Measurements from ENCODE around the gene ERC1.

The ERC1 gene

GRCh38 chr12:990661-991349, at the start of gene ERC1:
Gene ERC1, plus strand, starts transcription at chr12:991223. Its CDS starts 36,681 bp downstream, at chr12:1027904.
- DNase-seq = peak; percentile 86

- no peak for DNase-seq
These were observed 48.0 kb upstream of the ERC1 start for GRCh38 chr12:943051-943450.

GRCh38 chr12:944211-944610, 46.8 kb upstream of the ERC1 start:
- DNase-seq = no peak

GRCh38 chr12:946212-946611, 44.8 kb upstream of the ERC1 start:
- DNase-seq = no peak

GRCh38 chr12:946631-947030, 44.4 kb upstream of the ERC1 start:
- DNase-seq = no peak

- no peak for DNase-seq
These were observed 42.8 kb upstream of the ERC1 start for GRCh38 chr12:948238-948637.

GRCh38 chr12:949453-950191, 41.4 kb upstream of the ERC1 start, which contains the start of gene RAD52:
Gene RAD52, minus strand, starts transcription at chr12:949694. Its CDS starts 16,636 bp downstream, at chr12:933058.
- peak; percentile 99 for DNase-seq

- no peak for DNase-seq
These were observed 39.8 kb upstream of the ERC1 start for GRCh38 chr12:951176-951575.

- no peak for DNase-seq
These were observed 37.2 kb upstream of the ERC1 start for GRCh38 chr12:953776-954175.

GRCh38 chr12:954741-955140, 36.3 kb upstream of the ERC1 start:
- DNase-seq = no peak

- DNase-seq = no peak
These were observed 35.1 kb upstream of the ERC1 start for GRCh38 chr12:955939-956338.

- DNase-seq = peak; percentile 1
These were observed 32.4 kb upstream of the ERC1 start for GRCh38 chr12:958588-959123.

GRCh38 chr12:966724-967123, 24.3 kb upstream of the ERC1 start:
- no peak for DNase-seq

- no peak for DNase-seq
These were observed 23.4 kb upstream of the ERC1 start for GRCh38 chr12:967641-968040.

- no peak for DNase-seq
These were observed 22.5 kb upstream of the ERC1 start for GRCh38 chr12:968545-968944.

GRCh38 chr12:969821-970220, 21.2 kb upstream of the ERC1 start:
- DNase-seq = no peak

GRCh38 chr12:971991-972390, 19.0 kb upstream of the ERC1 start:
- no peak for DNase-seq

GRCh38 chr12:974271-974862, 16.7 kb upstream of the ERC1 start:
- DNase-seq = no peak

- DNase-seq = no peak
These were observed 14.4 kb upstream of the ERC1 start for GRCh38 chr12:976644-977043.

- no peak for DNase-seq
These were observed 13.9 kb upstream of the ERC1 start for GRCh38 chr12:977156-977555.

GRCh38 chr12:979349-979748, 11.7 kb upstream of the ERC1 start:
- DNase-seq = no peak

GRCh38 chr12:981176-981828, 9.7 kb upstream of the ERC1 start:
- no peak for DNase-seq

GRCh38 chr12:981961-982360, 9.1 kb upstream of the ERC1 start:
- DNase-seq = no peak

Data from midbrain (tissue), 1 donor.